GM21515 (cell line): ENCODE measurements around the gene FAM162A.

ENCODE experiments used
- ATAC-seq: cut with Tn5 transposase; IDR thresholded peaks from one replicate; pipeline ENCODE4 v1.9.1; 2021; ENCODE audit not compliant: unreplicated experiment

The FAM162A gene

GRCh38 chr3:122382888-122383666 lies 905 bp upstream of the FAM162A start, which contains the start of gene MIX23:
TSS of gene MIX23 (minus strand) at chr3:122383231. CDS start at chr3:122383224, 7 bp downstream.
- ATAC-seq = peak; percentile 49

GRCh38 chr3:122387709-122388108 lies 3.7 kb downstream of the FAM162A start:
- ATAC-seq = no peak

- ATAC-seq = no peak
These were observed 5.2 kb downstream of the FAM162A start for GRCh38 chr3:122389197-122389596.

- ATAC-seq = no peak
These were observed 5.9 kb downstream of the FAM162A start for GRCh38 chr3:122389892-122390291.

- no peak for ATAC-seq
These were observed 6.7 kb downstream of the FAM162A start for GRCh38 chr3:122390665-122391064.

GRCh38 chr3:122391681-122392446 lies 7.9 kb downstream of the FAM162A start:
- no peak for ATAC-seq

GRCh38 chr3:122392868-122393844 lies 9.2 kb downstream of the FAM162A start:
- no peak for ATAC-seq

- ATAC-seq = no peak
These were observed 10.2 kb downstream of the FAM162A start for GRCh38 chr3:122394173-122394572.

- ATAC-seq = no peak
These were observed 11.6 kb downstream of the FAM162A start for GRCh38 chr3:122395582-122395981.

- ATAC-seq = no peak
These were observed 12.5 kb downstream of the FAM162A start for GRCh38 chr3:122396511-122396910.

GRCh38 chr3:122397201-122397600 lies 13.2 kb downstream of the FAM162A start:
- no peak for ATAC-seq

GRCh38 chr3:122398920-122399319 lies 14.9 kb downstream of the FAM162A start:
- no peak for ATAC-seq

GRCh38 chr3:122403489-122403888 lies 19.5 kb downstream of the FAM162A start:
- ATAC-seq = no peak

GRCh38 chr3:122405015-122405414 lies 21.0 kb downstream of the FAM162A start:
- no peak for ATAC-seq

GRCh38 chr3:122406198-122406597 lies 22.2 kb downstream of the FAM162A start:
- no peak for ATAC-seq

GRCh38 chr3:122407946-122408345 lies 24.0 kb downstream of the FAM162A start:
- ATAC-seq = no peak

- no peak for ATAC-seq
These were observed 25.5 kb downstream of the FAM162A start for GRCh38 chr3:122409446-122409845.

- ATAC-seq = no peak
These were observed 26.1 kb downstream of the FAM162A start for GRCh38 chr3:122410111-122410510.

GRCh38 chr3:122410639-122411038 lies 26.7 kb downstream of the FAM162A start:
- ATAC-seq = no peak

GRCh38 chr3:122414391-122414790 lies 30.4 kb downstream of the FAM162A start:
- ATAC-seq = no peak
